Body of pancreas (tissue), 4 donors: ENCODE data around the gene PLAAT5. TPM values are rescaled to one million over a fixed set of nuclear protein-coding genes. Genes with fewer than 3 reads are reported as not detected.

Experiments
- ATAC-seq: fragments of 150-250 bp; one replicate; pipeline ENCODE4 v1.9.1; 2016
- DNase-seq, 4 donors: peaks; one replicate each; pipeline ENCODE4 v3.0.0-alpha.2; 2019
- H3K27ac ChIP-seq, 4 donors: fragments of 200-600 bp; sonication (generic); 1 replicate in 3 of 4; 2 replicates in 1 of 4; pipeline versions ENCODE4 v1.5.1 to v1.6.1; 2016 to 2019; ENCODE audit warnings: mild to moderate bottlenecking in 1 of 4, mixed read lengths in 1 of 4, moderate library complexity in 1 of 4
- H3K27me3 ChIP-seq, 2 donors: fragments of 200-600 bp; sonication (generic); one replicate each; pipeline ENCODE4 v1.6.0; 2016; ENCODE audit warnings: mild to moderate bottlenecking in 1 of 2
- H3K36me3 ChIP-seq, 2 donors: fragments of 200-600 bp; sonication (generic); replicated peaks in 1 of 2; 2 replicates each; pipeline ENCODE4 v1.5.1; 2016; ENCODE audit warnings: low read depth in 2 of 2; ENCODE audit not compliant: insufficient read depth in 1 of 2
- H3K4me1 ChIP-seq: fragments of 200-600 bp; sonication (generic); one replicate; pipeline ENCODE4 v1.6.0; 2016
- H3K4me3 ChIP-seq, 2 donors: fragments of 200-600 bp; sonication (generic); 1 replicate in 1 of 2; 2 replicates in 1 of 2; pipeline ENCODE4 v1.5.1; 2016 to 2019
- H3K9me3 ChIP-seq, 3 donors: fragments of 200-600 bp; sonication (generic); 1 replicate in 2 of 3; 2 replicates in 1 of 3; pipeline ENCODE4 v1.5.1; 2016
- CTCF ChIP-seq, 7 experiments: fragments of 450-650 bp in 4 of 7; fragments of 200-600 bp in 3 of 7; sonication (generic) in 3 of 7; IDR thresholded peaks; one replicate each; pipeline ENCODE4 v1.5.1; 2016 to 2019; ENCODE audit warnings: antibody characterized with exemption in 7 of 7
- POLR2A ChIP-seq, 3 donors: fragments of 450-650 bp; IDR thresholded peaks; one replicate each; pipeline ENCODE4 v1.6.1; 2016; ENCODE audit warnings: antibody characterized with exemption in 3 of 3, mild to moderate bottlenecking in 2 of 3
- whole genome bisulfite sequencing, 2 donors: methylation state at CpG; one replicate each; pipeline ENCODE4 v1.1.5; 2017; 5-methylcytosine and 5-hydroxymethylcytosine counted together
- intact Hi-C: fragments of 100-400 bp; cut with DNase I; formaldehyde crosslinking; loops from one replicate; pipeline ENCODE4 v1.15.1; 2023
- total RNA-seq, 2 donors: library from RNA; depleted of rRNA; stranded (reverse); fragments of >200 nt; gene quantifications; one replicate each; pipeline ENCODE4 v1.1.0, GENCODE V29; 2016

The PLAAT5 gene
- total RNA-seq, 2 donors from 2014 or later = 2.6 to 9.6 TPM

- H3K27me3 ChIP-seq = no peaks in the 10 kb centered on the region
- 86 to 93% methylated on average over 1 of the region's 1 CpG for WGBS, 2 donors
Measured at GRCh38 chr11:63493127-63493526, 2.2 kb upstream of the PLAAT5 start.

GRCh38 chr11:63492441-63492840 lies 1.5 kb upstream of the PLAAT5 start:
- ATAC-seq (no peak), DNase-seq (no peak)
- intact Hi-C loops = no loop called here
- H3K36me3 ChIP-seq = no peaks in the 10 kb centered on the region
- H3K27me3 ChIP-seq = no peaks in the 10 kb centered on the region
- H3K9me3 ChIP-seq = no peaks in the 10 kb centered on the region
- TF ChIP-seq POLR2A (IDR thresholded peaks at IDR 0.05) = no peak
- no peak for TF ChIP-seq CTCF (IDR thresholded peaks at IDR 0.05)
- no peak overlapping the region for H3K4me3 ChIP-seq
- 86 to 100% methylated on average over 1 of the region's 1 CpG for WGBS, 2 donors
- peaks cover 53% of the 10 kb centered on the region for H3K4me1 ChIP-seq
- H3K27ac ChIP-seq = peak overlapping the region in 3 of 4 donors; percentile 62 to 89 (median 88)

More at GRCh38 chr11:63493127-63493526, 2.2 kb upstream of the PLAAT5 start:
- Histone ChIP-seq H3K4me3 (no peak overlapping the region), H3K27ac (peak overlapping the region in 2 of 4 donors; percentile 88 to 89), H3K9me3 (no peaks in the 10 kb centered on the region), H3K36me3 (no peaks in the 10 kb centered on the region), H3K4me1 (peaks cover 47% of the 10 kb centered on the region)
- DNase-seq (no peak), ATAC-seq (no peak)
- TF ChIP-seq POLR2A (IDR thresholded peaks at IDR 0.05) (no peak), CTCF (IDR thresholded peaks at IDR 0.05) (no peak)
- intact Hi-C loops = no loop called here

DNA sequence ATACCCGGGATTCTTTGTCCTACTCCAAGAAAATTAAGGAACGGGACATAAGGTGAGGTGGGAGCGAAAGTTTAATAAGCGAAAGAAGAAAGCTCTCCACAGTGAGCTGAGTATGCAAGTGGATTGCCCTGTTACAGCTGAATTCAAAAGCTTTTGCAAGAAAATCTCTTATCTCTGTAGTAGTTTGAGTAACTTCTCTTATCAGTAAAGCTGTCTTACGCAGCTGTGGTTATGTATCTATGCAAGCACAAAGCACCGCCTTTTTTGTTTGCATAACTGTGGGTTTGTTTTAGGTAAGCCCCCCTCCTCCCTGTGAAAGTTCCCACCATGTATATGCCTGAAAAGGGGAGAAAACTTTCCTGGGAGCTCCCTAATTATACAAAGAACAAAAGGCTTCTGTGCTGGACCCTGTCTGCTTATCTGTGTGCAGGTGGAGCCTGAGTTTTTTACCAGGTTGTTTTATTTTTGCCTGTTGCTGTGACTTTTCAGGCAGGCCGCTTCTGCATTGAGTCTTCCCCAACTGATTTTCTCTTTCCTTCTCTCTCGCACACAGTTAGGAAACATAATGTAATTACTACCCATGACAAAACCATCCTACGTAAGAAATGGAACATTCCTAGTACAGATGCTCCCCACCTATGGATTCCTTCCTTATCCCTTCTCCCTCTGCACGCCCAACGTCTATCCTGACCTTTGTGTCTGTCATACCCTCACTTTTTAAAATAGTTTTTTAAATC lies 837 bp upstream of the PLAAT5 start:
- DNase-seq = peak; percentile 43 to 86 (median 58)
- no peak for TF ChIP-seq CTCF (IDR thresholded peaks at IDR 0.05)
- TF ChIP-seq POLR2A (IDR thresholded peaks at IDR 0.05) = peak in 2 of 3 donors; percentile 72 to 79
- WGBS, 2 donors = 18% methylated on average over 11 of the region's 11 CpGs
- intact Hi-C loops = no loop called here
- ATAC-seq = peak; percentile 77
- peak overlapping the region; percentile 39 to 53 for H3K4me3 ChIP-seq
- H3K27me3 ChIP-seq = no peaks in the 10 kb centered on the region
- no peaks in the 10 kb centered on the region for H3K9me3 ChIP-seq
- H3K4me1 ChIP-seq = peaks cover 53% of the 10 kb centered on the region
- H3K36me3 ChIP-seq = no peaks in the 10 kb centered on the region
- H3K27ac ChIP-seq = peak overlapping the region in 3 of 4 donors; percentile 62 to 89 (median 88)

GRCh38 chr11:63491240-63491587 lies 247 bp upstream of the PLAAT5 start:
- Histone ChIP-seq H3K4me1 (peaks cover 53% of the 10 kb centered on the region), H3K27me3 (no peaks in the 10 kb centered on the region), H3K36me3 (no peaks in the 10 kb centered on the region), H3K9me3 (no peaks in the 10 kb centered on the region), H3K4me3 (peak overlapping the region; percentile 39 to 53), H3K27ac (peak overlapping the region; percentile 53 to 89 (median 75))
- intact Hi-C loops = no loop called here
- DNase-seq (no peak), ATAC-seq (no peak)
- whole genome bisulfite sequencing, 2 donors = 0 to 3% methylated on average over 13 of the region's 13 CpGs
- TF ChIP-seq POLR2A (IDR thresholded peaks at IDR 0.05) (no peak), CTCF (IDR thresholded peaks at IDR 0.05) (no peak)

DNA sequence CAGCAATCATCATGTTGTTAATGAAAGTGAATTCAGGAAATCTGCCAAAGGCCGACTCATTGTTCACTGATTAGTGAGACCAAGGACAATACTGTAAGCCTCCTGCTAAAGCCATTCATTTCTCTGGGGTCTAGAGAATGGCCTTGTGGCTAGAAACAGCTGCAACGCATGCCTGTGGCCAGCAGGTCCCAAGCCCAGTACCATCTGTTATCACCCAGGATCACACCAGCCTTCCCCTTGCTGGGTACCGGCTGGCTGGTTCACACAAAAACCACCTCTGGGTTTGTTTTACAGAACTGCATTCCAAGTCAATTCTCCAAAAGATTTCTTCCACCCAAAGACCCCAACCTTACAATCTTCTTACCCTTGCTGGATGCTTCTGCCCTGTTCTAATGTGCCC lies 1.1 kb downstream of the PLAAT5 start:
- WGBS, 2 donors = 0 to 14% methylated on average over 3 of the region's 3 CpGs
- Histone ChIP-seq H3K4me3 (peak overlapping the region in 1 of 2 donors; percentile 39), H3K9me3 (no peaks in the 10 kb centered on the region), H3K27me3 (no peaks in the 10 kb centered on the region), H3K27ac (peak overlapping the region; percentile 53 to 89 (median 75)), H3K36me3 (no peaks in the 10 kb centered on the region), H3K4me1 (peaks cover 49% of the 10 kb centered on the region)
- TF ChIP-seq CTCF (IDR thresholded peaks at IDR 0.05) (peak in 3 of 7 experiments; percentile 8 to 35 (median 26)), POLR2A (IDR thresholded peaks at IDR 0.05) (peak in 2 of 3 donors; percentile 32 to 39)
- intact Hi-C loops = no loop called here
- ATAC-seq = peak; percentile 55
- peak; percentile 47 to 74 (median 60) for DNase-seq
